ENCODE data around the gene NOTO.

Gene NOTO

GRCh38 chr2:73233932-73234832 lies 31.8 kb downstream of the NOTO start, which contains the start of gene CCT7:
Gene CCT7, plus strand, starts transcription at chr2:73234308. Its CDS starts 71 bp downstream, at chr2:73234379.
- peak; percentile 91 for DNase-seq (ENCODE audit: low spot score)

DNA sequence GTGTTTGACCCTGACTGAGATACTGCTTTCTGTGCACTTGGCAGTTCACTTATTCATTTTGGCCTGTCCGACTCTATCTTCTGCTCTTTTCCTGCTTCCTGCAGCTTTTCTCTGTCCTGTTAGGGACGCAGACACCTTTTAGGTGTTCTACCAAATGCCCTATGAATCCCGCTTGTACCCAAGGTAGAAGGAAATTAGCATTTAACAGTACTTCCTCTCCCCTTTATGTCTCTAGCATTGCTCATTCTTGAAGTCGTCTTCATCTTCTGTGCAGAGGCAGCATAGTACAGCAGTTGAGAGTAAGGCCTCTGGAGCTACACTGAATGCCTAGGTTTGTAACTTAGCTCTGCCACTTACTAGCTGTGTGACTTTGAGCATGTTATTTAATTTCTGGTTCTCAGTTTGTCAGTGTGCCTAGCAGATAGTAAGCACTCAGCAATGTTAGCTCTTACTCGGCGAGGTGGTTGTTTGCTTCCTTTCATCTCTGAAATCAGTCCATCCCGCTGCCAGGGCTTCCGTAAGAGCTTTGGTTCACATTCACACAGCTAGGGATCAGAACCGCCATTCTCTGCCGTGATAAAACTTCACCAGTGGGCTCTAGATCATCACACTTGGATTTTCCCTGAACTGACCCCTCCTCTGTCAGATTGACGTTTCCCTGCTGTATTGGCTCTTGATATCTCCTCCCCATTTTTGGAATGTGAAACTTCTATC lies 33.1 kb downstream of the NOTO start:
- DNase-seq (ENCODE audit: low spot score): no peak

DNA sequence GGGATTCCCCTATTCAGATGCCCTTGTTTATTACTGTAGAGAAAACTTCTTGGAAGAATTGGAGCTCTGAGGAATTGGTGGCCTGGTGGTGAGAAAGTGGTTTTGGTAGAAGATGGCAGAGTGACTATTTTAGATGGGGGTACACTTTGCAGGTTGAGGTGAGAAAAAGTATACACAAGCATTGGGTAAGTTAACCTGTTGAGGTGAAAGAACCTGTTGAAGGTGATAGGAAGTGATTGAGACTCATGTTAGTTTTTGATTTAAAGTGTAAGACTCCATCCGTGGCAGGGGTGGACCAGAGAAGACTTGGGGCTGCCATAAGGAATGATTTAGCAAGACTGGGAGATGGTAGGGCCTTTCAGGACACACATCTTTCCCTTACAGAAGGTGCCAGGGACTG lies 34.8 kb downstream of the NOTO start:
- DNase-seq (ENCODE audit: low spot score): no peak

GRCh38 chr2:73238149-73238548 lies 35.8 kb downstream of the NOTO start:
- no peak for DNase-seq (ENCODE audit: low spot score)

DNA sequence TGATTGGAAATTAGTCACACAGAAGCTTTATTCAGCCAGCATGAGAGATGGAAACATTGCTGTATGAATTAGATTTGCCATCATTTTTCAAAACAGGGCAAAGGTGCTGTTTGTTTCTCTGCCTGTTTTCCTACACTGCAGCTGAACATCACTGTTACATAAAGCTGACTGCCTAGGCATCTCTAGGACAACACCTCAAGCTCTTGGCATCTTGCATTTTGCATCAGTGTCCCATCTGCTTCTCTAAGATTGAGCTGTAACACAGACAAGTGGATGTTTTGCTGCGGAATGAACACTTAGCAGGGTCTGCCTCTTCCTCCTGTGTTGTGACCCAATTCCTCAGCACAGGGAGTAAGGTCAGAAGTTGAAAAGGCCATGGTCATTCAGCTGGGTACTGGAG lies 36.6 kb downstream of the NOTO start:
- DNase-seq (ENCODE audit: low spot score): no peak

GRCh38 chr2:73239776-73240175 lies 37.4 kb downstream of the NOTO start:
- DNase-seq (ENCODE audit: low spot score): no peak

DNA sequence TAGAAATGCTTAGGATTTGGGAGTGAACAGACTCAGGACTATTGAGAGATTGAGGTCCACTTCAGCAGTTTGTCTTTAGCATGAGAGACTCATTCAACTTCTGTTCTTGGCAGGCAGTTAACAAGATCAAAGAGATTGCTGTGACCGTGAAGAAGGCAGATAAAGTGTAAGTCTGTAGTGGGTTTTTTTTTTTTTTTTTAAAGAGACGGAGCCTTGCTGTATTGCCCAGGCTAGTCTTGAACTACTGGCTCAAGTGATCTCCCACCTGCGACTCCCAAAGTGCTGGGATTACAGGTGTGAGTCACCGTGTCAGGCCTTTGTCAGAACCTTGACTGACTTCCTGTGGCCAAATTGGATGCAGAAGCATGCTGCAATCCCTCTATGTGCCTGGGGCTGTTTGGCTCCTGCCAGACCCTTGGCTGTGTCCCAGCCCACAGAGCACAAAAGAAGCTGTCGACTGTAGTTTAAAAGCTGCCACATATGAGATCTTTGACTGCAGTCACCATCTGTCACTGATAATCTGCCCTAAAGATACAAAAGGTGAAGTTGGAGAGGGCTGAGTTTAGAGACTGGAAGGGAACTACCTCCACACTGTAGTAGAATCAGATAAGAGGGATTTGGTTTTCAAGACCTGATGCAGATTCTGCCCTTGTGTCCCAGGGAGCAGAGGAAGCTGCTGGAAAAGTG lies 41.7 kb downstream of the NOTO start:
- DNase-seq (ENCODE audit: low spot score): peak; percentile 55

GRCh38 chr2:73244580-73244979 lies 42.2 kb downstream of the NOTO start:
- no peak for DNase-seq (ENCODE audit: low spot score)

DNA sequence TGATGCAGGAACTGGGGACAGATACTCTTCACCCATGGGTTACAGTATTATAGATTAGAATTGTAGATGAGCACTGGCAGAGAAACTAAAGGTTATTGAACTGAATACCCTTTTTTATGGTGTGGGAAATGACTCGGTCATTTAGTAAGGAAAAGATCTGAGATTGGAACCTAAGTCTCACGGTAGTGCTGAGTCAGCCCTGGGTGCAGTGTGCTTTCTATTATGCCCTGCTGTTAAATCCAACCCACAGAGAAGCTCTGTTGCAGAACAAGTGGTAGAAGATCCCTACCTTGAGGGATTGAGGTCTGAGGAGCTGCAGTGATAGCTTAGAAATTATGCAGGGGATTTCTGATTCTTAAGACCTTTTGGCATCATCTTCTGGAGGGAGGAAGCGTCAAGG lies 44.5 kb downstream of the NOTO start:
- DNase-seq (ENCODE audit: low spot score): no peak

DNA sequence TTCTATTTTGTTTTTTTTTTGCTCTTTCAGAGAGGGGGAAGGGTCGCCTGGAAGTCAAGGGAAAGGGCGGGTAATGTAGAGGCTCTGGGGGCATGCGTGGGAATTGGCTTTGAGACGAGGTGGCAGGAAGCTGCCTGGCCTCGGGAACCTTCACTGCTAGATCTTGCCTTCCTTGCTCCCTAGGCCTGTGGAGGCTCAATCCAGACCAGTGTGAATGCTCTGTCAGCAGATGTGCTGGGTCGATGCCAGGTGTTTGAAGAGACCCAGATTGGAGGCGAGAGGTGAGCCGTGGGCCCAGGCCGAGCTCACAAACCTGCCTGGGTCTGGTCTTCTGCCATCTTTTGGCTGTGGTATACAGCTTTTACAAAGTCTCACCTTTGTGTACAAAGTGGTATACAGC lies 47.3 kb downstream of the NOTO start:
- no peak for DNase-seq (ENCODE audit: low spot score)

- DNase-seq (ENCODE audit: low spot score): no peak
Measured at GRCh38 chr2:73250872-73251846, 48.8 kb downstream of the NOTO start.

GRCh38 chr2:73252238-73253027 lies 50.1 kb downstream of the NOTO start:
- DNase-seq (ENCODE audit: low spot score): no peak

GRCh38 chr2:73253400-73253799 lies 51.0 kb downstream of the NOTO start:
- DNase-seq (ENCODE audit: low spot score): no peak

DNA sequence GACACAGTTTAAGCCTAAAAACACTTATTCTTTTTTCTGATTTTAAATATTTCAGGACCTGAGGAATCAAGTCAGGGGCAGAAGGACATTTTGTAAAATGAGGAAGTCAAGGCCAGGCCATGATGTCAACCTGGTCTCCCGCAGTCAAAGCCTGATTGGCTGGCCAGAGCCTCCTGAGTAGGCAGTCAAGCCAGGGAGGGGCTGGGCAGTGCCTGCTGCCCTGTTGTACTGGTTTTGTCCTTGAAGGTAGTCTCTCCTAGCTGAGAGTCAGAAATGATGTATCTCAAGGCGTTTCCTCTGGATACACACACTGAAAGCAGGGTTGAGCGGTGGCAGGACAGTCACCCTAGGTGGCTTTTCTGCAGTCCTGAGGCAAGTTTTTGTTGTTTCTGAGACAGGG lies 51.5 kb downstream of the NOTO start:
- DNase-seq (ENCODE audit: low spot score): no peak

DNA sequence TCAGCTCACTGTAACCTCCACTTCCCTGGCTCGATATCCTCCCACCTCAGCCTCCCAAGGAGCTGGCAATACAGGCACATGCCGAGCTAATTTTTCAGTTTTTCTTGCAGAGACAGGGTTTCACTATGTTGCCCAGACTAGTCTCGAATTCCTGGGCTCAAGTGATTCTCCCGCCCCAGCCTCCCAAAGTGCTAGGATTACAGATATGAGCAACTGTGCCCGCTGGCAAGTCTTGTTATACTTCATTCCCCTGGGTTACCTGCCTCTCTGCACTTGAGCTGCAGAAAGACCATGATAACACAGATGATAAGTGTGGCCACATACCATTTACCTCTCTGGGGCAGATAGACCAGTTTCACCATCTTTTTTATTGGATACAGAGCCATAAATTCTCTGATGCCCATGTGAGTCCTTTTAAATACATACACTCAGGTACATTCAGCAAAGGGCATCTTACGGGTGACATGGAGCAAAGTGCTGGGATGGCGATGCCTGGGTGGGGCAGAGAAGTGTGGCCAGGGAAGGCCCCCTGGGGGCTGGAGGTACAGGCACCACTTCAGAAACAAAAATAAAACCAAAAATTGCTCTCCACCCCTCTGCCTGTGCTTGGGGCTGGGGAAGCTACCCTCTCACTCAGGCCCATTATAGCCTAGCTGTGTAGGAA lies 52.1 kb downstream of the NOTO start:
- DNase-seq (ENCODE audit: low spot score): no peak

DNA sequence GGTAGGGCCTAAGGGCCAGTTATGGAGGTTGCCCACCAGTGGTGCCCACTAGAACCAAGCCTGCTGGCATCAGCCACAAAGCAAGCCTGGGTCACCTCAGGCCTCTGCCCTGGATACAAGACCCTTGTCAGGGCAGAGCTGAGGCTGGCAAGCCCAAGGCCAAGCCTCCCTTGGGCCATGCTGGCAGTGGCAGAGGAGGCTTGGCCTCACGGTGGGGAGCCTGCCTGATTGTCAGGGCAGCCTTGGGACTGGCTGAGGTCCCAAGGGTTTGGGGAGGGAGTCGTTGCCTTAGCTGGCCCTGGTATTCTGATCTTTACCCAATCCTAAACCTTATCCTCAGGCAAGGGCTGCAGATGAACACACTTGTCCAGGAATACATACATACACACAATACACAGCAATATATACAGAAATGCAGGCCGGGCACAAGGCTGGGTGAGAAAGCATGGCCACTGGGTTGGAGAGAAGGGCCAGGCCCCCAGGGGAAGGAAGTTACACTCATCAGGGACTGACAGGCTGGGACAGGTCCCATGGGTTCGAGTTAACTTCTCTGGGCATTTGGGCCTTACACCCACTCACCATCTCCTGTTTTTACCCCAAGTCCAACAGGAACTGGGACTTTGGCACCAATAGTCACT lies 52.8 kb downstream of the NOTO start:
- no peak for DNase-seq (ENCODE audit: low spot score)

GRCh38 chr2:73255907-73256617 lies 53.7 kb downstream of the NOTO start:
- no peak for DNase-seq (ENCODE audit: low spot score)

DNA sequence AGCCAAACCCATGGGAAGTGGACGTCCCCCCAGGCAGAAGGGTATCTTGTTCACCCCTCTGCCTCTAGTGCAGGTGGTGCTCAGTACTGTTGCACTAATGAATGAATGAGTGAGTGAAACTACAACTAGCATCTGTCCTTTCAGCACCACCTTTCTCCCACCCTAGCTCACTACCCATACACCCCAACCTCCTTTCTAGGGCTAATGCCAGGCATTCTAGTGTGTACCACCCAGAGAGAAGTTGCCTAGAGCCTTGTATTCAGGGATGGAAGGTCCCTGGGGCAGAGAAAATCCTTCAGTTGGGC lies 54.2 kb downstream of the NOTO start:
- DNase-seq (ENCODE audit: low spot score): no peak

DNA sequence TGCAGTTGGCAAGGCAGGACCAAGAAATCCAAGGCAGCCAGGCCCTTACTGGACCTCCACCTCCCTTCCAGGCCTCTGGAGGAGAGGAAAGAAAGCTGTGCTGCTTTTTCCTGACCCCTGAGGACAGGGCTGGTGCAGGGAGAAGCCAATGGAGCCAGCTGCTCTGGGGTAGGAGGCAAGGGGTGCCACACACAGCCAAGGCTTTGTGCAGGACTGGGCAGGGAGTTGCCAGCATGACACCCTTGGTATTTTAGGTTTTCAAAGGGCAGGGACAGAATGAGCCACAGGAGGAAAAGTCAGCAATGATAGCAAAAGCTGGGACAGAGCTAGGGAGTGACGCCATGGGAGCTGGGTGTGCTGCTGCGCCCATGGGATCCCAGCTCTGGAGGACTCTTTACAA lies 54.6 kb downstream of the NOTO start:
- no peak for DNase-seq (ENCODE audit: low spot score)

Data from kidney tubule cell (primary cell).